IPS-NIHi7 (cell line): Measurements from ENCODE around the gene RAB11B.
"Not testable (repeated sequence)": the region's sequence is repeated elsewhere in the genome, so short reads cannot be mapped to it uniquely, and the experiment has no call there.

ENCODE experiments used
- DNase-seq: peaks from one replicate; pipeline ENCODE4 v3.0.0; 2012; ENCODE audit warnings: mixed read lengths; ENCODE audit errors: extremely low spot score

The RAB11B gene

DNA sequence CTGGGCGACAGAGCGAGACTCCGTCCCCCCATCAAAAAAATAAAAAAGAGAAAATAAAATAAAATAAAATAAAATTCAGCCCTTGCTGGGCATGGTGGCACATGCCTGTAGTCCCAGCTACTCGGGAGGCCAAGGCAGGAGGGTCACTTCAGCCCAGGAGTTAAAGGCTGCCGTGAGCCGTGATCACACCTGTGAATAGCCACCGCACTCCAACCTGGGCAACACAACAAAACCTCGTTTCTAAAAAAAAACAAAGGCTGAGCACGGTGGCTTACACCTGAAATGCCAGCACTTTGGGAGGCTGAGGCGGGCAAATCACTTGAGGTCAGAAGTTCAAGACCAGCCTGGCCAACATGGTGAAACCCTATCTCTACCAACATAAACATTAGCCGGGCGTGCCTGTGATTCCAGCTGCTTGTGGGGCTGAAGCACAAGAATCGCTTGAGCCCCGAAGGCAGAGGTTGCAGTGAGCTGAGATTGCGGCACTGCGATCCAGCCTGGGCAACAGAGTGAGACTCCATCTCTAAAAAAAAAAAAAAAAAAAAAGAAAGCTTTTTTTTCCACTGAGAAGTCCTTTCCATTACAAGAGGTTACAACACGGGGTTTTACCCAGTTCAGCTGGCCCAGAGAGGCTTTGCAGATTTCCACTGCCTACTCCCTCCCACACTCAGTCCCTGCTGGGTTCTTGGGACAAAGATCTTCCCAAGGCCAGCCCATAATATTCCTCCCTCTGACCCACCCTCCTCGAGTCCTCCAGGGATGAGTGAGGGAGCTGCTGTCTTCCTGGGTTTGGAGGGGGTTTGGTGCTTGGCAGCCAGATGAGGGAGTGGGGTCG is 19.8 kb upstream of the RAB11B start:
- no peak for DNase-seq

DNA sequence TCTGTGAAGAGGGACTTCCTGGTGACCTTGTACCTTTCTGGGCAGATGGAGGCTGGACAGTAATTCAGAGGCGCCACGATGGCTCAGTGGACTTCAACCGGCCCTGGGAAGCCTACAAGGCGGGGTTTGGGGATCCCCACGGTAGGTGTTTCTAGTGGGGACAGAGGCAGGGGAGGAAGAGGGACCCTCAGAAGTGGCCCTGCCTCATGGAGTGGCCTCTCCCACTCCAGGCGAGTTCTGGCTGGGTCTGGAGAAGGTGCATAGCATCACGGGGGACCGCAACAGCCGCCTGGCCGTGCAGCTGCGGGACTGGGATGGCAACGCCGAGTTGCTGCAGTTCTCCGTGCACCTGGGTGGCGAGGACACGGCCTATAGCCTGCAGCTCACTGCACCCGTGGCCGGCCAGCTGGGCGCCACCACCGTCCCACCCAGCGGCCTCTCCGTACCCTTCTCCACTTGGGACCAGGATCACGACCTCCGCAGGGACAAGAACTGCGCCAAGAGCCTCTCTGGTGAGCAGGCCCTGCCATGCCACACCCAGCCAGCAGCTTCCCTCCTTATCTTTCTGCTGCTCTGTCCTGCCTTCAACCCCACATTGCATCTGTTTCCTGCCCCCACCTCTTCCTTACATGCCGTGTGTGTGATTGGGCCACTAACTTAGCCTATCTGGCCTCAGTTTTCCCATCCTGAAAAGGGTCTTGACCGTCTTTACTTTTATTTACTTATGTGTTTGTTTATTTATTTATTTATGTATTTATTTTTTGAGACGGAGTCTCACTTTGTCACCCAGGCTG is 19.0 kb upstream of the RAB11B start:
- no peak for DNase-seq

- DNase-seq = peak; percentile 34
These were observed 16.0 kb upstream of the RAB11B start for GRCh38 chr19:8373867-8374813.

GRCh38 chr19:8375766-8376165 is 14.4 kb upstream of the RAB11B start:
- not testable (repeated sequence) for DNase-seq

DNA sequence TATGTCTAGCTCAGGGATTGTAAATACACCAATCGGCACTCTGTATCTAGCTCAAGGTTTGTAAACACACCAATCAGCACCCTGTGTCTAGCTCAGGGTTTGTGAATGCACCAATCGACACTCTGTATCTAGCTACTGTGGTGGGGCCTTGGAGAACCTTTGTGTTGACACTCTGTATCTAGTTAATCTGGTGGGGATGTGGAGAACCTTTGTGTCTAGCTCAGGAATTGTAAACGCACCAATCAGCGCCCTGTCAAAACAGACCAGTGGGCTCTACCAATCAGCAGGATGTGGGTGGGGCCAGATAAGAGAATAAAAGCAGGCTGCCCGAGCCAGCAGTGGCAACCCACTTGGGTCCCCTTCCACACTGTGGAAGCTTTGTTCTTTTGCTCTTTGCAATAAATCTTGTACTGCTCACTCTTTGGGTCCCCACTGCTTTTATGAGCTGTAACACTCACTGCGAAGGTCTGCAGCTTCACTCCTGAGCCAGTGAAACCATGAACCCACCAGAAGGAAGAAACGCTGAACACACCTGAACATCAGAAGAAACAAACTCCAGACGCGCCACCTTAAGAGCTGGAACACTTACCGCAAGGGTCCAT is 13.7 kb upstream of the RAB11B start:
- not testable (repeated sequence) for DNase-seq

GRCh38 chr19:8377598-8377997 is 12.6 kb upstream of the RAB11B start:
- DNase-seq = no peak

DNA sequence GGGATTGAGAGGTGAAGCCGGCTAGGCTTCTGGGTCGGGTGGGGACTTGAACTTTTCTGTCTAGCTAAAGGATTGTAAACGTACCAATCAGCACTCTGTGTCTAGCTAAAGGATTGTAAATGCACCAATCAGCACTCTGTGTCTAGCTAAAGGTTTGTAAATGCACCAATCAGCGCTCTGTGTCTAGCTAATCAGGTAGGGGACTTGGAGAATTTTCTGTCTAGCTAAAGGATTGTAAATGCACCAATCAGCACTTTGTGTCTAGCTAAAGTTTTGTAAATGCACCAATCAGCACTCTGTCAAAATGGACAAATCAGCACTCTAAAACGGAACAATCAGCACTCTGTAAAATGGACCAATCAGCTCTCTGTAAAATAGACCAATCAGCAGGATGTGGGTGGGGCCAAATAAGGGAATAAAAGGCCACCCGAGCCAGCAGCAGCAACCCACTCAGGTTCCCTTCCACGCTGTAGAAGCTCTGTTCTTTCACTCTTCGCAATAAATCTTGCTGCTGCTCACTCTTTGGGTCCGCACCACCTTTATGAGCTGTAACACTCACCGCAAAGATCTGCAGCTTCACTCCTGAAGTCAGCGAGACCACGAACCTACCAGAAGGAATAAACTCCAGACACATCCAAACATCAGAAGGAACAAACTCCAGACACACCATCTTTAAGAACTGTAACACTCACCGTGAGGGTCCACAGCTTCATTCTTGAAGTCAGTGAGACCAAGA is 10.8 kb upstream of the RAB11B start:
- DNase-seq = not testable (repeated sequence)

DNA sequence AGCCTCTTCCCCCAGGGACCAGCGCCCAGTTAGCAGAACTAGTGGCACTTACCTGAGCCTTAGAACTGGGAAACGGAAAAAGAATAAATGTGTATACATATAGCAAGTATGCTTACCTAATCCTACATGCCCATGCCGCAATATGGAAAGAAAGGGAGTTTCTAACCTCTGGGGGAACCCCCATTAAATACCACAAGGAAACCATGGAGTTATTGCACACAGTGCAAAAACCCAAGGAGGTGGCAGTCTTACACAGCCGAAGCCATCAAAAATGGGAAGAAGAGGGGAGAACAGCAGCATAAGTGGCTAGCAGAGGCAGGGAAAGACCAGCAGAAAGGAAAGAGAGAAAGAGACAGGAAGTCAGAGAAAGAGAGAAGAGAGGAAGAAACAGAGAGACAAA is 5.6 kb upstream of the RAB11B start:
- DNase-seq = not testable (repeated sequence)

GRCh38 chr19:8385103-8385502 is 5.1 kb upstream of the RAB11B start:
- DNase-seq = not testable (repeated sequence)

DNA sequence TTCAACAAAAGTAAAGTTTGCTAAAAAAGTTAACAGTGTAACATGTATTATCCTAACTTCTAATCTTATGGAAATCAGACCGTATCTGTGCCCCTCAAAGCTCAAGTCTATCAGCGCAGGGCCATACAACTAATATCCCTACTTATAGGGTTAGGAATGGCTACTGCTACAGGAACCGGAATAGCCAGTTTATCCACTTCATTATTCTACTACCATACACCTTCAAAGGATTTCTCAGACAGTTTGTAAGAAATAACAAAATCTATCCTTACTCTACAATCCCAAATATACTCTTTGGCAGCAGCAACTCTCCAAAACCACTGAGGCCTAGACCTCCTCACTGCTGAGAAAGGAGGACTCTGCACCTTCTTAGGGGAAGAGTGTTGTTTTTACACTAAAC is 4.6 kb upstream of the RAB11B start:
- DNase-seq = not testable (repeated sequence)

- DNase-seq = not testable (repeated sequence)
These were observed 3.7 kb upstream of the RAB11B start for GRCh38 chr19:8386419-8386818.

- no peak for DNase-seq
These were observed 3.2 kb upstream of the RAB11B start for GRCh38 chr19:8386990-8387389.

GRCh38 chr19:8387688-8388611 is 2.2 kb upstream of the RAB11B start:
- DNase-seq = no peak

DNA sequence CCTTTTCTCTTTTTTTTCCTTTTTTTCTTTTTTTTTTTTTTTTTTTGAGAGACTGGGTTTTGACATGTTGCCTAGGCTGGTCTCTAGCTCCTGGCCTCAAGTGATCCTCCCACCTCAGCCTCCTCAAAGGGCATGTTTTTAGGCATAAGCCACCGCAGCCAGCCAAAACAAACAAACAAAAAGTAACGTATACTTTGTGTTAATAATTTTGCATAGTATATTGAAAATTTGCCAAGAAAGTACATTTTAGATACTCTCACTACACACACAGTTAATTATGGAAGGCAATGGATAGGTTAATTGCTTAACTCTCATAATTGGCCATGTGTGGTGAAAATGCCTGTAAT is 1.6 kb upstream of the RAB11B start:
- DNase-seq = no peak

DNA sequence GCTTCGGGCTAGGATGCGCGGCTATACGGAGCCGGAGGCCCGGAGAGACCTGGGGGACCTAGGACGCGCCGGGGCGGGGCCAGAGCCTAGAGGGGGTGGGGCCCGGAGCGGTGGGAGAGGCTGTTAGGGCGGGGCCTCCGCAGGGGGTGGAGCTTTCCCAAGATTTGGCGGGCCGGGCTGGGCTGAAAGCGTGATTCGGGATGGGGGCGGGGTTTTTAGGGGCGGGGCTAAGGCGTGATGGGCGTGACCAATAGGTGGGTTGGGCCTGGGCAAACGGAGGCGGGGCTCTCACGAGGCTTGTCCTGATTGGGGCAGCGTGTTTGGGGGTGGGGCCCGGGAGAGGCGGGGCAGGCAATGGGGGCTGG is 439 bp downstream of the RAB11B start:
- peak; percentile 93 for DNase-seq

DNA sequence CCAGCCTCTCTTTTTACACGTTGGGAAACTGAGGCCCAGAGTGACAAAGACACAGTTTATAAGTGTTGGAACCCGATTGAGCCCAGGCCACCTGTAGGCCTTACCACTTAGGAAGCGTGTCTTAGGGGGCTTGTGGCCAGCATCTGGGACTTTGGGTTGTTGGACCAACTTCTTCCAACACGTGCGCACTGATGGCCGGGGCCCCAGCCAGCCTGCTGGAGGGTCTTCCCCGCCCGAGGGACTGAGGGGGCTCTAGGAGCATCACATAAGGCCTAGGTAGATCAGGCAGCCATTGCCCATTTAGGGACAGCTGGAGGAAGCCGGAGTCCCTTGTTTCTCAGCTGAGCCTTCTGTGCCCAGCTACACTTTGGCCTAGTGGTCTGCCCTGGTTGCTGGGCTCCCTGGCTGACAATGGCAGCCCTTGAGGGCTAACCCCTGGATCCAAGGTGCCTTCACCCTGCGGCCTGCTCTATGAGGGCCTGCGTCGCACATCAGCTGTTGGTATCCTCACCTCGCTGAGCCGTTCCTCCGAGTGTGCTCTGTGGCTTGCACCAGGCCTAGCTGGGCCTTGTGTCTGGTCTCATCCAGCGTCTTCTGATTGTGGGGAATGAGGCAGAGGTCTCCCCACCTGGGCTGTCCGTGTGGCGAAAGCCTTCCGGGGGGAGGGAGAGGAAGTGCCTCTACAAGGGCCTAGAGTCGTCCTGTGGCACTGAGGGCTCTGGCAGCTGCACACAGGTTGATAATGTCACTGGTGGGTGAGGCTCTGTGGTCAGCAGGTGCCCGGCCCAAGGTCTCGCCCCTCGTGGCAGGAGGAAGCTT is 1.2 kb downstream of the RAB11B start:
- DNase-seq = no peak

GRCh38 chr19:8392017-8392591 is 1.9 kb downstream of the RAB11B start:
- DNase-seq = no peak

- no peak for DNase-seq
These were observed 3.2 kb downstream of the RAB11B start for GRCh38 chr19:8393192-8393870.
